Activated CD4-positive, alpha-beta T cell treated with anti-CD3 and anti-CD28 coated beads, Interleukin-2, amount 50 U/mL, for 24 hours (primary cell): ENCODE data around the gene PC.
A peak's percentile ranks its signal among the peaks of the same experiment; 100 is the strongest.
"Not testable (repeated sequence)": the region's sequence is repeated elsewhere in the genome, so short reads cannot be mapped to it uniquely, and the experiment has no call there.

Experiments used
- DNase-seq, 2 donors: peaks; one replicate each; pipeline ENCODE4 v3.0.0-alpha.2; 2020; ENCODE audit warnings: low read depth in 1 of 2, low spot score in 1 of 2

The PC gene

GRCh38 chr11:66958232-66958955 lies at the start of gene PC:
Gene PC, minus strand, starts transcription at chr11:66958383. Its CDS starts 86,224 bp downstream, at chr11:66872159.
- DNase-seq: peak; percentile 89 to 96

- DNase-seq: no peak
These were observed 48.9 kb upstream of the PC start for GRCh38 chr11:67007126-67007525.

- no peak for DNase-seq
These were observed 48.1 kb upstream of the PC start for GRCh38 chr11:67006029-67006884.

GRCh38 chr11:67005200-67005599 lies 47.0 kb upstream of the PC start:
- not testable (repeated sequence) for DNase-seq

GRCh38 chr11:67002921-67003411 lies 44.8 kb upstream of the PC start:
- no peak for DNase-seq

GRCh38 chr11:67002297-67002913 lies 44.2 kb upstream of the PC start:
- no peak for DNase-seq

GRCh38 chr11:67001332-67001731 lies 43.1 kb upstream of the PC start:
- DNase-seq: no peak

- DNase-seq: no peak
These were observed 41.4 kb upstream of the PC start for GRCh38 chr11:66999555-66999954.

GRCh38 chr11:66996609-66997273 lies 38.6 kb upstream of the PC start:
- DNase-seq: no peak

- DNase-seq: no peak
These were observed 33.9 kb upstream of the PC start for GRCh38 chr11:66992041-66992440.

- not testable (repeated sequence) for DNase-seq
These were observed 31.2 kb upstream of the PC start for GRCh38 chr11:66989360-66989759.

- DNase-seq: not testable (repeated sequence)
These were observed 30.6 kb upstream of the PC start for GRCh38 chr11:66988741-66989140.

GRCh38 chr11:66987924-66988637 lies 29.9 kb upstream of the PC start:
- DNase-seq: no peak

GRCh38 chr11:66987158-66987620 lies 29.0 kb upstream of the PC start:
- DNase-seq: no peak

- DNase-seq: no peak
These were observed 28.0 kb upstream of the PC start for GRCh38 chr11:66986178-66986545.

- no peak for DNase-seq
These were observed 27.5 kb upstream of the PC start for GRCh38 chr11:66985508-66986177.

GRCh38 chr11:66983275-66983924 lies 25.2 kb upstream of the PC start:
- DNase-seq: no peak

GRCh38 chr11:66981976-66982578 lies 23.9 kb upstream of the PC start:
- DNase-seq: no peak
